Measurements from ENCODE around the gene F12.

The F12 gene

GRCh38 chr5:177370488-177371119, 38.8 kb downstream of the F12 start:
- DNase-seq (ENCODE audit: extremely low read depth, low read depth), result peak; percentile 65
- peak; percentile 60 for TF ChIP-seq CTCF (IDR thresholded peaks at IDR 0.05; ENCODE audit: low read depth, low read length)

GRCh38 chr5:177369645-177370440, 39.5 kb downstream of the F12 start:
- TF ChIP-seq CTCF (IDR thresholded peaks at IDR 0.05; ENCODE audit: low read depth, low read length), result no peak
- DNase-seq (ENCODE audit: extremely low read depth, low read depth), result no peak

- DNase-seq (ENCODE audit: extremely low read depth, low read depth), result no peak
- peak; percentile 62 for TF ChIP-seq CTCF (IDR thresholded peaks at IDR 0.05; ENCODE audit: low read depth, low read length)
Measured at GRCh38 chr5:177368869-177369644, 40.3 kb downstream of the F12 start.

GRCh38 chr5:177367981-177368868, 41.1 kb downstream of the F12 start:
- TF ChIP-seq CTCF (IDR thresholded peaks at IDR 0.05; ENCODE audit: low read depth, low read length), result no peak
- DNase-seq (ENCODE audit: extremely low read depth, low read depth), result no peak

- no peak for DNase-seq (ENCODE audit: extremely low read depth, low read depth)
- peak; percentile 12 for TF ChIP-seq CTCF (IDR thresholded peaks at IDR 0.05; ENCODE audit: low read depth, low read length)
Measured at GRCh38 chr5:177367323-177367848, 42.0 kb downstream of the F12 start.

GRCh38 chr5:177366528-177367322, 42.6 kb downstream of the F12 start:
- no peak for TF ChIP-seq CTCF (IDR thresholded peaks at IDR 0.05; ENCODE audit: low read depth, low read length)
- no peak for DNase-seq (ENCODE audit: extremely low read depth, low read depth)
